GM18520 (cell line): ENCODE results near the gene TRMT61A.

ENCODE experiments used
- ATAC-seq: cut with Tn5 transposase; IDR thresholded peaks from one replicate; pipeline ENCODE4 v1.9.1; 2021; ENCODE audit not compliant: unreplicated experiment

TRMT61A gene

GRCh38 chr14:103561381-103562178, 32.6 kb downstream of the TRMT61A start:
- ATAC-seq: no peak

DNA sequence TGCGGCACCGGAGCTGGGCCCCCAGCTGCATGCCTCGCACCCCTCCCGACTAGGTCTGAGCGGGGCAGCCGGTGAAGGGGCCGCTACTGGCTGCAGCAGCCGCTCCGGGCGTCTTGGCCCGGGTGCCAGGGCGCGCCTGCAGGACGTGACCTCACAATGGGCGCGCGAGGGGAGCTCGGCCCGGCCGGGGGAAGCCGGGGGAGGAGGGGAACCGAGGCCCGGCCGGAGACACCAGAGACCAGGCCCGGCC, 33.1 kb downstream of the TRMT61A start:
- no peak for ATAC-seq

- ATAC-seq: peak; percentile 73
Observed at GRCh38 chr14:103562429-103563225, 33.6 kb downstream of the TRMT61A start, which contains the start of the genes BAG5 and COA8. BAG5 (minus strand) TSS chr14:103562657; CDS start chr14:103561164, 1,493 bp downstream. COA8 (plus strand) TSS chr14:103562960; CDS start chr14:103563002, 42 bp downstream.

GRCh38 chr14:103563226-103563620, 34.2 kb downstream of the TRMT61A start:
- ATAC-seq: no peak

DNA sequence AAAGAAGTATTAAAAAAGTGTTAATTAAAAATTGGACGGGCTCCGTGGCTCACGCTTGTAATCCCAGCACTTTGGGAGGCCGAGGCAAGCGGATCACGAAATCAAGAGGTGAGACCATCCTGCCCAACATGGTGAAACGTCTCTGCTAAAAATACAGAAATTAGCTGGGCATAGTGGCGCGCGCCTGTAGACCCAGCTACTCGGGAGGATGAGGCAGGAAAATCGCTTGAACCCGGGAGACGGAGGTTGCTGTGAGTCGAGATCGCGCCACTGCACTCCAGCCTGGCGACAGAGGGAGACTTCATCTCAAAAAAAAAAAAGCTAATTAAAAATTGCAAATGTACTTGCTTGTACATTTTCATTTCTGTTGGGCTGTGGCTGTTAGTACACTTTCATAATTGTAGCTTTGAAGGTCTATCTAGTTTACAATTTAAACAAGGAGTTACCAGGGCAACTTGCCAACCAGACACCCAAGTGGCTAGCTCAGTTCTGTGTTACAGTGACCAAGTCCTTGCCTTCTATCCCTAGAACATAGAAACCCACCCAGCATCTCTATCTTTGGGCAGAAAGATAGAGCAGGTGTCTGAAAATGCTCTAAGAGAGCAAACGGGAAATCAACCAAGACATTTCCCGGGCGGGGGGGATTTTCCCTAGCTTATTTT, 35.0 kb downstream of the TRMT61A start:
- no peak for ATAC-seq

DNA sequence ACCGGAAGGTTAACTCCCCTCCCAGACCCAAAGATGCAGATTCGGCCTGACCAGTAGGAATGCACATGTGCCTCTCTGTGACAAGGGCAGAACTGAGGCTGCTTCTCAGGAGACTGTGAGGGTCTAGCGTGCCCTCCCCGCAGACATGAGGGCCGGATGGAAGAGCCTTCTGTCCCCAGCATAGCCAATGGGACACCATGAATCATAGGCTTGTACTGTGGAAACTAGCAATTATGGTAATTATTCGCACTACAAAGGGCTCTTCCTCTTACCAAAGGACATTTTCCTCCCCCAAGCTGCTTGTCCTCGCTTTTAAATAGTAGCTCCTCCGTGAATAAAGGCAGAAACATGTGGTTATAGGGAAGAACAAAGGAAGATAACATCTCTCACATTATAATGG, 40.0 kb downstream of the TRMT61A start:
- ATAC-seq: no peak

DNA sequence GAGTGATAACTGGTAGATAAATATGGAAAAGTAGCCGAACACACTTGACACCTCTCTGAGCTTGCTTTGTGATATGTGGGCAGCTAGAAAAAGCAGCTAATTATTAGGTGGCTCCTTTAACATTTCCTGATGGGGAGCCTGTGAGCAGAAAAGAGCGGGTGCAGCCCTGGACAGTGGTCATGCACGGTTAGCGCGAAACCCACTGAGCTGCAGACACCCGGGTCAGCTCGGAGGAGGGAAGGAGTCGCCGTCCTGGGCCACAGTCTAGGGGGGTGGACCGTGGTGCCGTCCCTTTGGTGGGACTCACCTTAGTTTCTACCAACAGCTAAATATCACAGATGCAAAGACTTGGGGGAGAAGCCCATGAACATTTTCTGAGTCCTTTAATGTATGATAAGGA, 40.4 kb downstream of the TRMT61A start:
- ATAC-seq: no peak

DNA sequence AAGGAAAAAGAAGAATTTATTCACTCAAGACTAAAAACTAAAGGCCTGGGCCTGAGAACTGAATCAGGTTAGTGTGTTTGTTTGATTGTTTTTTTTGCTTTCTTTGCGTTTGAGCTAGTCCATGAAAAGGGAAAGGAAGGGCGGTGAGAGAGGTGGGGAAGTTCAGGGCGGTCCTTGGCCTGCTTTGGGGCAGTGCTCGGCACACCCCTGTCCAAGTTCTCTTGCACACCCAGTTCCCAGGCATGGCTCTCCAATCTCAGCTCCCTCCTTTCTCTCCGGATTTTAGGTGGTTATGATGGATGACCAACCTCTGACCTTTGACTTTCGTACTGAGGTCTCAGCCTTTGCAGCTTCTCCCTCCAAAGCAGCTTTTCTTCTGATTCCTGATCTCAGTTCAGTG, 45.1 kb downstream of the TRMT61A start:
- no peak for ATAC-seq

DNA sequence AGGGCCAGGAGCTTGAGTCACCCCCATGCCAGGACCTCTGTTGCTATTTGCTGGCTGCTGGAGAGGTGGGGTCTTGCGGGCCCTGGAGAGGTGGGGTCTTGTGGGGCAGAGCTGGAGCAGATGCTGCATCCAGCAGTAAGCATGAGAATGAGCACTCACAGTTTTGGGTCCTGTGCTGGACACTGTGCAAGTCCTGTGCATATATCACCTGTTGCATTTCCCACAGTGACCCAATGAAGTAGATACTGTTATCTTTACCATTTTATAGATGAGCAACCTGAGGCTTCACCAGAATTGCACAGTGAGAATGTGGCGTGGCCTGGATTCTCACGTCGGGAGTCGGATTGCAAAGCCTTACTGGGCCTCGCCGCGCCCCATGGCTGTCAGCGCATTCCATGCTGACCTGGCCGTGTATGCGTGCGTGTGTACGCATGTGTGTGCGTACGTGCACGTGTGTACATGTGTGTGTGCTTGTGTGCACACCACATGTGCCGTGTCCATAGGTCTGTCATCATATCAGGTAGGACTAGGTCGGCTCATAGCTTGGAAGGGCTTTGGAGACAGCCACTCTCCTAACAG, 45.8 kb downstream of the TRMT61A start:
- ATAC-seq: no peak

DNA sequence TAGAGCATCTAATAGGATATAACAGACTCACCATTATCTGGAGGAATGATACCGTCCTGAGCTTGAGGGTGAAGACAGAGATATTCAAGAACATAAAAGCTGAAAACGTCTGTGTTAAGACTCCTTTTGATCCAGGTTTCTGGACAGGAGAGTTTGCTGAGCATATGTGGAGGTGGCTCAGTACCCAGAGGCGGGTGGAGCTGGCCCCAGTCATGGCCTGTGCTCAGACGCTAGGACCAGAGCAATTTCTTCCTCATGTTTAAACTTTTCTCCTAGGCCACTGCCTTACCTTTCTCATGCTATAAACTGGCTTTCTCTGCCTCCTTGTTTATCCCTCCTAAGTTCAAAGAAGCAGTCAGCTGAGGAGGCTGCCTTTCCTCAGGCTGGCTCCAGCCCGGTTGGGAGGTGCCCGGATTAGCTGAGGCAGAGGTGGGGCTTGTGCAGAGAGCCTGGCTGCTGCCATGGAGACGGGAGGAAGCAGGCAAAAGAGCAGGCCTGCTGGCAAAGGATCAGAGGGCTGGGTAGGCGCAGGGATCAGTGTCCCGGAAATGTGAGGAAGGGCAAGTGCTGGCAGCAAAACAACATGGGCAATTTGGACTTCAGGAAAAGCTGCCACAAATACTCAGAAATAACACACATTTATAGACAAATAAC, 47.5 kb downstream of the TRMT61A start:
- no peak for ATAC-seq

DNA sequence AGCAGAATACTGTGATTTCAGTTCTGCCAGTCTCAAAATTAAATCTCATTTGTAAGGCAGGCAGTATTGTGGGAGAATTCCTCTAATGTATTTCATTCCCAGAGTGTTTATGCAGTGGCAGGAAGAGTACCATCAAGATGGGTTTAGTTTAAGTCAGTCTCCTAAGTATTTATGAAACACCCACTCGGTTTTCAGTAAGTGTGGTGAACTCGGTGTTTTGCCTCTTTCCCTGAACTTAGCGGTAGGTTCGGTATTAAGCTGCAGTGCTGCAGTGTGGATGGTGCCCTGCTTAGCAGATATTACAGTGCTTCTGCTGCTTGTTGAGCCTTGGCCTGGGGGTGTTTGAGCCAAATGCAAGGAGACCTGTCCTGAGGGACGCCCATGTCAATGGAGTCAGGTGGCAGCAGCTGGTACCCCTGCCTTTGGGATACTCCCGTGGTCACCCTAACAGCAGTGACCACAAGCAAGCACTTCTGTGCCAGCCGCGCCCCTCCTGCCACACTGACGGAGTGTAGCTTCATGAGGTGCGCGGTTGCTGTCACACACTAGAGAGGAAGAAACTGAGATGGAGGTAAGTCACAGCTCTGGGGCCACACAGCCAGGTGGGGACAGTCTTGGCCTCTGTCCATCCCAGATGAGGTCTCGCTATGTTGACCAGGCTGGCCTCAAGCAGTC, 49.5 kb downstream of the TRMT61A start:
- ATAC-seq: no peak

DNA sequence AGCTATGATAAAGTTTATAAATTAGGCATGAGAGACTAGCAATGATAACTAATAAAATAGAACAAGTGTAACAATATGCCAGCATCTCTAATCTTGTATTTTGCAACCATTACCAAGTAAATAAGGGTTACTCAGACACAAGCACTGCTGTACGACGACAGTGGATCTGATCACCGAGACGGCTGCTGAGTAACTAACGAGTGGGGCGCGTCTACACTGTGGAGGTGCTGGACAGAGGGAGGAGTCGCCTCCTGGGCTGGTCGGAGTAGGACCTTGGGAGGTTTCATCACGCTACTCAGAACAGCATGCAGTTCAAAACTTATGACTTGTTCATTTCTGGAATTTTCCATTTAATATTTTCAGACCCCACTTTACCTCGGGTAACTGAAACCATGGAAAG, 52.2 kb downstream of the TRMT61A start:
- ATAC-seq: no peak

DNA sequence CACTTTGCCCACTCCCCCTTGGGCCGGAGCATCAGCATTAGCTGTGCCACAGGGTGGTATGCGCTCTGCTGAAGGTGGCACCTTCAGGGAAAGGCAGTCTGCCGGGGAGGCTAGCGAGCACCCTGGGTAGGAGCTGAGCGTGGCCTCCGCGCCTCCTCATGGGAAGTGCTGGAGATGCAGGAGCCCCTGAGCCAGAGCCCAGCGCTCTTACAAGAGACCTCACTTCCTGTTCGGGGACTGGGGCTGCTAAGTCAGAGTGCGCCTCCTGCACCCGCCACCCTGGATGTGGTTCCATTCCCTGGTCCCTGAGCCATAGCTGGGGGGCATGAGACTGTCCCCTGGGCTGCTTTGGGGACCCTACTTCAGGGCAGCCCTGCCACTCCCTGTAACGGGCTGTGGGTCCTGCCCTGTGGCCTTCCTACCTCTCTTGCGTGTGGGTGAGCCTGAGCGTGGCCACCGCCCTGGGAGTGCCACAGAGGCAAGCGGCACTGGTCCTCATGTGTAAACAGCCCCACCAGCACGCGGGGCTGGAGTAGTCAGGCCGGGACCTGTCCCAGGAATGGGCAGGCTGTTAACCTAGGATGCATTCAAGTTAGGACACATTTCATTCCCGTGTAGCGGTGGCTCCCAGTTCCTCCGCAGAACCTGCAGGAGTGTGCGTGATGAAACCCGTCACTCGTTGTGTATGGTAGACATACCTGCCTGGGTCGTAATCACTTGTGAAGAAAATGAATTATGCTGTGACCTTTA, 53.1 kb downstream of the TRMT61A start:
- ATAC-seq: no peak

DNA sequence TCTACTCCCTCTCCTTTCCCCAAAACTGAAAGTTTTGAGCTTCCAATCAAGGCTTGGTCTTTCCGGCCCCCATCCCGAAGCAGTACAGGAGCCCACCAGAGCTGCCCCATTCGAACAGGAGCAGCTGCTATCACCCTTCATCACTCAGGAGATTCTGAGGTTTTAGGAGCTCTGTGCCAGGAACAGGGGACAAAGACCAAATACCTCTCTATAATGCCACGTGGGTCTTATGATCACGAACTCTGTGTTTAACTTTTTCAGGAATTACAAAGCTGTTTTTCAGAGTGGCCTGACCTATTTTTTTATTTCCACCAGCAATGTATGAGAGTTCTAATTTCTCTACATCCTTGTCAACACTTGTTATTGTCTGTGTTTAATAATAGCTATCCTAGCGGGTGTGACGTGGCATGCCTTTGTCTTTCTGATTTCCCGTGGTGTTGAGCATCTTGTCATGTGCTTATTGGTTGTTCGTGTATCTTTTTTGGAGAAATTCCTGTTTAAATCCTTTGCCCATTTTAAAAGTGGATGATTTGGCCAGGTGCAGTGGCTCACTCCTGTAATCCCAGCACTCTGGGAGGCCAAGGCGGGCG, 55.4 kb downstream of the TRMT61A start:
- ATAC-seq: no peak
